Duodenal mucosa (tissue), 2 donors: ENCODE results near the gene HMCN1.

Experiments
- H3K27ac ChIP-seq: one replicate; pipeline ENCODE4 v1.7.0; 2013; ENCODE audit warnings: low read depth, low read length
- H3K27me3 ChIP-seq, 2 donors: one replicate each; pipeline ENCODE4 v1.7.0; 2013; ENCODE audit warnings: low read length in 2 of 2, control low read depth in 1 of 2; ENCODE audit not compliant: insufficient read depth in 2 of 2, control insufficient read depth in 1 of 2
- H3K36me3 ChIP-seq, 2 donors: one replicate each; pipeline ENCODE4 v1.7.0; 2013; ENCODE audit warnings: low read length in 2 of 2, control low read depth in 1 of 2; ENCODE audit not compliant: insufficient read depth in 2 of 2, control insufficient read depth in 1 of 2
- H3K4me1 ChIP-seq, 2 donors: one replicate each; pipeline ENCODE4 v1.7.0; 2013; ENCODE audit warnings: low read length in 2 of 2, control low read depth in 1 of 2; ENCODE audit not compliant: insufficient read depth in 2 of 2, control insufficient read depth in 1 of 2
- H3K4me3 ChIP-seq, 2 donors: one replicate each; pipeline ENCODE4 v1.7.0; 2013; ENCODE audit warnings: low read length in 2 of 2, low read depth in 1 of 2
- H3K9ac ChIP-seq, 2 donors: one replicate each; pipeline ENCODE4 v1.7.0; 2013; ENCODE audit warnings: low read length in 2 of 2, low read depth in 1 of 2
- H3K9me3 ChIP-seq, 2 donors: one replicate each; pipeline ENCODE4 v1.7.0; 2013; ENCODE audit warnings: low read length in 2 of 2, control low read depth in 1 of 2; ENCODE audit not compliant: control insufficient read depth in 1 of 2

Gene HMCN1

DNA sequence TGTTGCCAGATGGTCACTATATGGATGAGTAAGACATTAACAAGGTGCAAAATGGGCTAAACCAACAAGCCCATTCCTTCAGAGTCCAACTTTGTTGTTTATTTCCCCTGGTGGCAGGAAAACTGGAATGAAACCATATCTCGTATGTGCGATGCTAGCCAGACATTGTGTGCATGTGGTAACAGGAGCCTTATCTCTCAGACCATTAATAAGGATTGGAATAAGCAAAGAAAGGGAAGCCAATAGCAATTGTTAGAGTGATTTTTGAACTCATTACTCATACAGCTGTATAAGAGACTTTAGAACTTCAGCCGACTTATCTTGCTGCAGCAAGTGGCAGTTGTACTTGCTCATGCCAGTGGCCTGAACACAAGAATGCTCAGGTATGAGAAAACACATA lies 30.0 kb upstream of the HMCN1 start:
- no peak overlapping the region for H3K27ac ChIP-seq
- no peaks in the 10 kb centered on the region for H3K9me3 ChIP-seq
- no peak overlapping the region for H3K9ac ChIP-seq
- H3K4me1 ChIP-seq: peaks cover 7% of the 10 kb centered on the region in 2 donors
- H3K27me3 ChIP-seq: no peaks in the 10 kb centered on the region
- no peak overlapping the region for H3K4me3 ChIP-seq
- no peaks in the 10 kb centered on the region for H3K36me3 ChIP-seq

DNA sequence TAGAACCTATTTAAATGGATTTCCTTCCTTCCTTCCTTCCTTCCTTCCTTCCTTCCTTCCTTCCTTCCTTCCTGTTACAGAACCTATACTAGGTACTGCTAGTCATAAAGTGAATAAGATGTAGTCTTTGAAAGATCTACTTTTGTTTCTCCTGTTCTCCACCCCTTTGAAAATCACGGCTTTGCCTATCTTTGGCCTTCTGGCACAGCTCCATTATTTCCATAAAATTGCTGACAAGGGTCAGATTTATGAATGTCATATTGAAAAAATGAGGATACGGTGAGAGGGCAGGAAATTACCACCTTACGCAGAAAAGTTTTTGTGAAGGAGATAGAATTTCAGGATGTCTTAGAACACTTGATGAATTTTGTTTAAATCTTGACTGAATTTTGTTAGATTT lies 18.1 kb upstream of the HMCN1 start:
- Histone ChIP-seq H3K9ac (no peak overlapping the region), H3K9me3 (no peaks in the 10 kb centered on the region), H3K36me3 (no peaks in the 10 kb centered on the region), H3K27me3 (no peaks in the 10 kb centered on the region), H3K4me1 (no peaks in the 10 kb centered on the region), H3K4me3 (no peak overlapping the region), H3K27ac (no peak overlapping the region)

DNA sequence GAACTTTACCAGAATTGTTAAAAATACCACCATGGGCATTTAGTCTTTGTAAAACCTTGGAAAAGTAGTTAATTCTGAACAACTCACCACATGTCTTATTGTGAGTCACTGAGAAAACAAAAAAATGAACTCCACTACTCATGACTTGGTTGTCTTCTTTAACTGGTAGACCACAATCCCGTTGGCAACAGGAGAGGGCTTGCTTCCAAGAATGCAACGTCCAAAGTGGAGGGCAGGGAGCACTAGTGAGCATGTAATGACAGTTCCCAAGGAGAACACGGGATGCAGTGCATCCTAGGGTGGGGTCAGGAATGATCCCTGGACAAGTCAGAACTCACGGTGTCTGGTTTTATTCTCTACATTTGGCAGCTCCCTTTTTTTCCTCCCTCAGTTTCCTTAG lies 15.2 kb upstream of the HMCN1 start:
- Histone ChIP-seq H3K27ac (no peak overlapping the region), H3K9ac (no peak overlapping the region), H3K9me3 (no peaks in the 10 kb centered on the region)

DNA sequence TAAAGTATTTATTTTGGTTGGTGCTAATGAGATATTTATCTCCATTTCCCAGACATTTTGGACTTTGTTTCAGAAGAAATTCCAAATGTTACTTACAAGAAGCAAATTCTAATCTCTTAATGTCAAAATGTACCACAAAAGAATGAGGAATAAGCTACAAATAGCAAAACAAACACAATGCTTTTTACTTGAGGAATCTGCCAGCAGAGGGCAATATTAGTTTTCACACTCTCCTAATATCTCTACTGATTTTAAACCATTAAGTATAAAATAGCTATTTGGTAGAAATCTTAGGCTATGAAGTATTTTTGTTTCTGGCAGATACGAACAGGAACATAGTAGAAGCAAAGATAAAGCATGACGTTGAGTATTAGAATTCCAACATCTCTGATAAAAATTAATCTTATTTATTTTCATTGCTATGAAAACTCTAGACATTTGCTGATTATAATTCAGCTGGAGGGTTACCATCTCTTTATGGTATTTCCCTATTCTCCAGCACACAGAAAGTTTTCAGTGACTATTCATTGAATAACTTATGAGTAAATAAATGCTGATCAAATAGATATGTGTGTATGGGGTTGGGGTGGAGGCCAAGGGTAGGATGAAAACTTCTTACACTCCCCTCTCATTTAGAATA lies 13.4 kb upstream of the HMCN1 start:
- Histone ChIP-seq H3K27ac (no peak overlapping the region), H3K27me3 (no peaks in the 10 kb centered on the region)

More for the DNA sequence above, 15.2 kb upstream of the HMCN1 start:
- no peak overlapping the region for H3K4me3 ChIP-seq
- no peaks in the 10 kb centered on the region for H3K4me1 ChIP-seq
- H3K27me3 ChIP-seq: no peaks in the 10 kb centered on the region
- no peaks in the 10 kb centered on the region for H3K36me3 ChIP-seq

DNA sequence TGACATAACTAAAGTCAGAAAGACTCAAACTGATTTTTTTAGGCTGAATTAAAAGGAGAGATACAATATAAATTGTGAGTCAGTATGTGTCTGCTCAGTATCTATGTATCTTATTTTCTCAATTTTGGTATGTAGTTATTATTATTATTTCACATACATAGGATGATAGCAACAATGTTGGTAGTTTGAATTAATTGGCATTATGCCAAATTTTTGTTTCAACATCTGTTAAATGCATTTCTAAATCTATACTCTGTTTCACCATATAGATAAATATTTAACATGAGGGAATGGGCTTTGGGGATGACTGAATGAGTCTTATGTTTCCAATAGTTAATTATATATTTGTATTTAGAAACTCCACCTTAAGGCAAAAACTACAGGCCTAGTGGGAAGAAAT lies 12.6 kb upstream of the HMCN1 start:
- Histone ChIP-seq H3K9ac (no peak overlapping the region), H3K4me3 (no peak overlapping the region), H3K4me1 (no peaks in the 10 kb centered on the region), H3K27me3 (no peaks in the 10 kb centered on the region), H3K9me3 (no peaks in the 10 kb centered on the region), H3K36me3 (no peaks in the 10 kb centered on the region), H3K27ac (no peak overlapping the region)

More for the DNA sequence above, 13.4 kb upstream of the HMCN1 start:
- Histone ChIP-seq H3K4me1 (no peaks in the 10 kb centered on the region), H3K4me3 (no peak overlapping the region), H3K36me3 (no peaks in the 10 kb centered on the region), H3K9ac (no peak overlapping the region), H3K9me3 (no peaks in the 10 kb centered on the region)

DNA sequence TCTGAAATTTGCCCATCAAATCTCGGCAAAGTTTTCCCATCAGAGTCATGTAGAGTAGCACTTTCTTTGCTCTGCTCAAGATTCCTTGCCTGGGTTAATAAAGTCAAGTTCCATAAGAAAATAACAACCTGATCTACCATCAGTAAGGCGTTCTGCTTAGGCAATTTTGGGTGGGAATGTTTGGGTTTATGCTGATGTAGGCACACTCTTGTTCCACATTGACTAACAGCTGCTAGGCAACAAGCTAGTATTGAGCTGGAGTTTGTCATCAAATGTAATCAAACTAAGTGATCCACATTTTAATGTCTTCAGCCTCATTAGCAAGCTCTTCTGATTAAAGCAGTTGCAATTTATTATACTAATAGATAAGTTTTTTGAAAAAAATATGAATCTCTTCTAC lies 12.1 kb upstream of the HMCN1 start:
- H3K9me3 ChIP-seq: no peaks in the 10 kb centered on the region
- no peak overlapping the region for H3K9ac ChIP-seq
- H3K4me3 ChIP-seq: no peak overlapping the region
- no peaks in the 10 kb centered on the region for H3K4me1 ChIP-seq
- no peaks in the 10 kb centered on the region for H3K36me3 ChIP-seq
- H3K27ac ChIP-seq: no peak overlapping the region
- H3K27me3 ChIP-seq: no peaks in the 10 kb centered on the region

DNA sequence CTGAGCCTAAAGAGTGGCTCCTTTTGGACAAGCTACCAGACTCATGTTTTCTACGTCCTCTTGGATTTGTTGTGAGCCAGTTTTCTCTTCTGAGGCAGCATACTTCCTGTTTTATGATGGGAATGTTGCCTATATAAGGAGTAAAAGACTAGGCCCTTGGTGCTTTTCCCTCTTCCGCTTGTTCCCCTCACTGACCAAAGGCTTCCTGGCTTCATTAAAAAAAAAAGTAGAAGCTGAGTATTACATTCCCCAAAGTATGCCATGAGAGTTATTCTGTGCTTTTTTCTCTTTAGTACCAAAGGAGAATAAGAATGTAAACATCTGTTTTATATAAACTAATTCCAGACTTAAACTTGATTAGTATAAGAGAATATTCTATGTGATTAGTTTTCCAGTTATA lies 6.5 kb upstream of the HMCN1 start:
- Histone ChIP-seq H3K4me3 (no peak overlapping the region), H3K9me3 (peaks cover 0 to 2% of the 10 kb centered on the region in 2 donors), H3K9ac (no peak overlapping the region), H3K4me1 (no peaks in the 10 kb centered on the region), H3K27ac (no peak overlapping the region), H3K27me3 (no peaks in the 10 kb centered on the region), H3K36me3 (no peaks in the 10 kb centered on the region)

DNA sequence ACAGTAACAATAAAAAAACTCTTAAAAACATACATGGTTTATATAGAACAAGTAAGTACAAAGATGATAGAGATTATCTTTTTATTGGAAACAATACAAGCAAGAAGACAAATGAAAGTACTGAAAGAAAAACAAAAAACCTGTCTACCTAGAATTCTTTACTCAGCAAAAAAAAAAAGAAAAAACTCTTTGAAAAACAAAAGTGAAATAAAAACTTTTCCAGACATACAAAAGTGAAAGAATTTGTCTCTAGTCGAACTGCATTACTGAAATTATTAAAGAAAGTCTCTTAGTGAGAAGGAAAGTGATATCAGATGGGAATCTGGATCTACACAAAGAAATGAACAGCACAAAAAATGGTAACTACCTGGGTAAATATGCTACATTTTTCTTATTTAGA lies 2.7 kb upstream of the HMCN1 start:
- Histone ChIP-seq H3K9me3 (peaks cover 0 to 2% of the 10 kb centered on the region in 2 donors), H3K27ac (no peak overlapping the region), H3K36me3 (no peaks in the 10 kb centered on the region), H3K4me3 (no peak overlapping the region), H3K27me3 (peaks cover 13 to 16% of the 10 kb centered on the region in 2 donors), H3K9ac (no peak overlapping the region), H3K4me1 (peaks cover 0 to 5% of the 10 kb centered on the region in 2 donors)

DNA sequence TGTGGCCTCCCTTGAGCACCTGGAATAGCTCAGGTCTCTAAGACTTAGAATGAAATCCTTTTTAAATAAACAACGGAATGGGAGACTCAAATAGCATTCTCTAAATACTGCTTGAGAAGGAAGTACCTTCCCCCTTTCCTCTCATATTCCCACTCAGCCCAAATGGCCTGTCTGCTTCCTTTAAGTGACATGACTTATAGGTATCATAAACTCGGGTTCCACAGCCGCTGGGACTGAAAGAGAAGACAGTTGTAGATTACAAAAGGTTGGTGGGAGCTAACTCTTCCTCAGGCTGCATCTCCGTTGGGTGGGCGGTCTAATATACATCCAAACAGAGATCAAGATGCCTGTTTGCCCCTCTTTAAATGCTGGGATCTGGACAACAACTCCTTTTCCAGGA lies 1.2 kb upstream of the HMCN1 start:
- no peak overlapping the region for H3K4me3 ChIP-seq
- peaks cover 0 to 5% of the 10 kb centered on the region in 2 donors for H3K4me1 ChIP-seq
- no peaks in the 10 kb centered on the region for H3K36me3 ChIP-seq
- H3K27me3 ChIP-seq: peaks cover 13 to 16% of the 10 kb centered on the region in 2 donors
- H3K9me3 ChIP-seq: peaks cover 0 to 2% of the 10 kb centered on the region in 2 donors
- no peak overlapping the region for H3K9ac ChIP-seq
- no peak overlapping the region for H3K27ac ChIP-seq

DNA sequence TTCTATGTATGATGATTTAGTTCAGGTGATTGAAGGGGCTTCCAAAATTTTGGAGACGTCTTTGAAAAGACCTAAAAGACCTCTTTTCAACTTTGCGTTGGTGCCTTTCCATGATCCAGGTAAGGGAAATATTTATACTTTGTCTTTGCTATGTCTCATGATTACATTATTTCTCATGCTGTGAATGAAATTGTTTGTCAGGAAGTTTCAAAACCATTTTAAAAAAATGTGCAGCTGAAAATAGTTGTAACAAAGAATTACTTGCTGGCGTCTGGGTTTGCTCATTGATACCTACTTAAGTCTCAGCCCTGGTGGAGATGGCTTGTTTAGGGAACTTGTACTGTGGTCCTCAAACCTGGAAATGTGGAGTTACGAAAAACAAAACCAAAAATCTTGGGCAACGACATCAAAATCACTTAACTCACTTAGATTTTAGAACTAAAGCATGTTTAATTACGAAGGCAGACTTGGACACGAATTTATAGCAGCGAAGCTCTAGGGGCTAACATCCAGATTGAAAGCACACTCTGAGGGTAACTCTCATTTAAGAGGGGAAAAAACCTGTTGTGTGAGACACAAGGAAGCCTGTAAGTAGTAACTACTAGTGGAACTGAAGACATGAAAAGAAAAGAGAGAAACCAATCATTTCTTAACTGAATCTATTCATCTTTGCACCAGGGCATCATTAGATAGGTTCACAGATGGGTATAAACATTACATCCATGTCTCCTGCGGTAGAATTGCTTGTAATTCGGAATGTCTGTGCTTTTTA lies 924 bp downstream of the HMCN1 start:
- H3K36me3 ChIP-seq: no peaks in the 10 kb centered on the region
- peak overlapping the region; percentile 15 for H3K27ac ChIP-seq
- H3K9me3 ChIP-seq: peaks cover 0 to 2% of the 10 kb centered on the region in 2 donors
- H3K27me3 ChIP-seq: peaks cover 13 to 16% of the 10 kb centered on the region in 2 donors
- H3K9ac ChIP-seq: peak overlapping the region in 1 of 2 donors; percentile 45
- H3K4me3 ChIP-seq: peak overlapping the region; percentile 78 to 81
- peaks cover 0 to 5% of the 10 kb centered on the region in 2 donors for H3K4me1 ChIP-seq
